Thymus (tissue), 14 donors: ENCODE measurements around the gene ATXN1L. TPM values are rescaled to one million over a fixed set of nuclear protein-coding genes. Genes with fewer than 3 reads are reported as not detected.
A peak's percentile ranks its signal among the peaks of the same experiment; 100 is the strongest.
"Not testable (repeated sequence)": the region's sequence is repeated elsewhere in the genome, so short reads cannot be mapped to it uniquely, and the experiment has no call there.

Source experiments
- DNase-seq, 9 donors: peaks; one replicate each; pipeline ENCODE4 v3.0.0-alpha.2; 2013; ENCODE audit warnings: low spot score in 9 of 9, low read depth in 6 of 9, missing footprints in 1 of 9
- H3K27ac ChIP-seq, 2 donors: one replicate each; pipeline ENCODE4 v1.5.1; 2013; ENCODE audit warnings: control low read depth in 1 of 2, low read depth in 1 of 2, low read length in 1 of 2, mild to moderate bottlenecking in 1 of 2, moderate library complexity in 1 of 2
- H3K27me3 ChIP-seq, 2 donors: one replicate each; pipeline ENCODE4 v1.5.1; 2013; ENCODE audit warnings: low read length in 1 of 2; ENCODE audit not compliant: control insufficient read depth in 2 of 2, insufficient read depth in 1 of 2
- H3K36me3 ChIP-seq, 2 donors: one replicate each; pipeline ENCODE4 v1.5.1; 2013; ENCODE audit warnings: low read length in 1 of 2, mild to moderate bottlenecking in 1 of 2, moderate library complexity in 1 of 2; ENCODE audit not compliant: control insufficient read depth in 2 of 2, insufficient read depth in 2 of 2
- H3K4me1 ChIP-seq, 2 donors: one replicate each; pipeline ENCODE4 v1.5.1; 2013; ENCODE audit warnings: low read length in 2 of 2; ENCODE audit not compliant: control insufficient read depth in 2 of 2, insufficient read depth in 2 of 2
- H3K4me3 ChIP-seq, 2 donors: one replicate each; pipeline ENCODE4 v1.5.1; 2013; ENCODE audit warnings: low read length in 2 of 2, control low read depth in 1 of 2, mild to moderate bottlenecking in 1 of 2
- H3K9me3 ChIP-seq, 2 donors: one replicate each; pipeline ENCODE4 v1.5.1; 2013; ENCODE audit warnings: low read length in 1 of 2, mild to moderate bottlenecking in 1 of 2; ENCODE audit not compliant: control insufficient read depth in 2 of 2, insufficient read depth in 1 of 2
- WGBS: extraction: QIAGEN DNeasy Blood & Tissue Kit; methylation state at CpG from one replicate; pipeline ENCODE4 v1.1.7; 2013; 5-methylcytosine and 5-hydroxymethylcytosine counted together
- long read RNA-seq, 10 donors: transcript quantifications; one replicate each; lab custom pipeline, GENCODE V29; 2026
- polyA plus RNA-seq: library from polyadenylated mRNA; stranded (reverse); fragments of 200-250 nt; gene quantifications from one replicate; pipeline ENCODE4 v1.2.3, GENCODE V29; 2013
- total RNA-seq: library from RNA; stranded (reverse); fragments of 120-200 nt; gene quantifications from one replicate; pipeline ENCODE4 v1.2.4, GENCODE V29; 2013
- donor health status: healthy.

Gene ATXN1L
- total RNA-seq, result 10.8 TPM
- polyA plus RNA-seq, result 6.5 TPM
- long read RNA-seq, donor 1, full-length matches to known transcripts, result 1 of 1 reads
- long read RNA-seq, donor 1, partial matches to known transcripts, result 0 of 1 reads
- long read RNA-seq, donor 1, other reads (novel, unspliced or antisense), result 0 of 1 reads
- long read RNA-seq, donor 2, result 0 reads
- long read RNA-seq, donor 3, full-length matches to known transcripts, result 20 of 20 reads
- long read RNA-seq, donor 3, partial matches to known transcripts, result 0 of 20 reads
- long read RNA-seq, donor 3, other reads (novel, unspliced or antisense), result 0 of 20 reads
- long read RNA-seq, donor 4, full-length matches to known transcripts, result 4 of 4 reads
- long read RNA-seq, donor 4, partial matches to known transcripts, result 0 of 4 reads
- long read RNA-seq, donor 4, other reads (novel, unspliced or antisense), result 0 of 4 reads
- long read RNA-seq, donor 5, full-length matches to known transcripts, result 12 of 12 reads
- long read RNA-seq, donor 5, partial matches to known transcripts, result 0 of 12 reads
- long read RNA-seq, donor 5, other reads (novel, unspliced or antisense), result 0 of 12 reads
- long read RNA-seq, donor 6, full-length matches to known transcripts, result 8 of 8 reads
- long read RNA-seq, donor 6, partial matches to known transcripts, result 0 of 8 reads
- long read RNA-seq, donor 6, other reads (novel, unspliced or antisense), result 0 of 8 reads
- long read RNA-seq, donor 7, full-length matches to known transcripts, result 4 of 4 reads
- long read RNA-seq, donor 7, partial matches to known transcripts, result 0 of 4 reads
- long read RNA-seq, donor 7, other reads (novel, unspliced or antisense), result 0 of 4 reads
- long read RNA-seq, donor 8, full-length matches to known transcripts, result 5 of 5 reads
- long read RNA-seq, donor 8, partial matches to known transcripts, result 0 of 5 reads
- long read RNA-seq, donor 8, other reads (novel, unspliced or antisense), result 0 of 5 reads
- long read RNA-seq, donor 9, full-length matches to known transcripts, result 1 of 1 reads
- long read RNA-seq, donor 9, partial matches to known transcripts, result 0 of 1 reads
- long read RNA-seq, donor 9, other reads (novel, unspliced or antisense), result 0 of 1 reads
- long read RNA-seq, donor 10, full-length matches to known transcripts, result 11 of 11 reads
- long read RNA-seq, donor 10, partial matches to known transcripts, result 0 of 11 reads
- long read RNA-seq, donor 10, other reads (novel, unspliced or antisense), result 0 of 11 reads

GRCh38 chr16:71845639-71846430, at the start of gene ATXN1L:
Gene ATXN1L, plus strand, starts transcription at chr16:71845976. Its CDS starts 3,765 bp downstream, at chr16:71849741.
- under 1% methylated on average over 62 of the region's 62 CpGs for WGBS
- H3K36me3 ChIP-seq, result peaks cover 19 to 30% of the 10 kb centered on the region in 2 donors
- H3K27me3 ChIP-seq, result no peaks in the 10 kb centered on the region
- H3K4me3 ChIP-seq, result peak within 1 kb of the TSS; percentile 97 to 98
- peak within 1 kb of the TSS; percentile 80 to 82 for H3K27ac ChIP-seq
- H3K4me1 ChIP-seq, result peaks cover 12 to 19% of the 10 kb centered on the region in 2 donors
- no peaks in the 10 kb centered on the region for H3K9me3 ChIP-seq
- peak in 8 of 9 donors; percentile 76 to 96 (median 90) for DNase-seq

- no peak overlapping the region for H3K4me3 ChIP-seq
- over 99% methylated on average over 2 of the region's 2 CpGs for WGBS
- H3K36me3 ChIP-seq, result peaks cover 7 to 11% of the 10 kb centered on the region in 2 donors
- no peak overlapping the region for H3K27ac ChIP-seq
- peaks cover 5 to 6% of the 10 kb centered on the region in 2 donors for H3K4me1 ChIP-seq
- no peaks in the 10 kb centered on the region for H3K27me3 ChIP-seq
- H3K9me3 ChIP-seq, result no peaks in the 10 kb centered on the region
- no peak for DNase-seq
These were observed 49.2 kb upstream of the ATXN1L start for GRCh38 chr16:71796501-71797097.

- no peak overlapping the region for H3K4me3 ChIP-seq
- no peak overlapping the region for H3K27ac ChIP-seq
- no peaks in the 10 kb centered on the region for H3K27me3 ChIP-seq
- H3K36me3 ChIP-seq, result peaks cover 3 to 10% of the 10 kb centered on the region in 2 donors
- WGBS, result 90% methylated on average over 1 of the region's 1 CpG
- peaks cover 4 to 6% of the 10 kb centered on the region in 2 donors for H3K4me1 ChIP-seq
- no peaks in the 10 kb centered on the region for H3K9me3 ChIP-seq
- DNase-seq, result no peak
These were observed 42.5 kb upstream of the ATXN1L start for GRCh38 chr16:71803305-71803690.

- Histone ChIP-seq H3K27me3 (no peaks in the 10 kb centered on the region), H3K9me3 (no peaks in the 10 kb centered on the region), H3K4me3 (peak overlapping the region; percentile 81 to 93), H3K27ac (peak overlapping the region; percentile 96 to 99), H3K4me1 (peaks cover 10% of the 10 kb centered on the region in 2 donors), H3K36me3 (peaks cover 3 to 6% of the 10 kb centered on the region in 2 donors)
- WGBS, result under 1% methylated on average over 44 of the region's 44 CpGs
- no peak for DNase-seq
These were observed 37.7 kb upstream of the ATXN1L start for GRCh38 chr16:71807905-71808592.

GRCh38 chr16:71808593-71809459, 37.0 kb upstream of the ATXN1L start, which contains the start of gene AP1G1:
Gene AP1G1, minus strand, starts transcription at chr16:71808834. Its CDS starts 19,355 bp downstream, at chr16:71789479.
- Histone ChIP-seq H3K27ac (peak within 1 kb of the TSS; percentile 96 to 99), H3K27me3 (no peaks in the 10 kb centered on the region), H3K4me1 (peaks cover 10% of the 10 kb centered on the region in 2 donors), H3K36me3 (peaks cover 0 to 6% of the 10 kb centered on the region in 2 donors), H3K9me3 (no peaks in the 10 kb centered on the region), H3K4me3 (peak within 1 kb of the TSS; percentile 81 to 93)
- under 1% methylated on average over 54 of the region's 54 CpGs for WGBS
- DNase-seq, result peak; percentile 93 to 99 (median 96)

GRCh38 chr16:71810155-71810530, 35.6 kb upstream of the ATXN1L start:
- H3K27me3 ChIP-seq, H3K4me3 ChIP-seq: not testable (repeated sequence)

GRCh38 chr16:71811261-71811803, 34.4 kb upstream of the ATXN1L start:
- Histone ChIP-seq H3K4me3 (no peak overlapping the region), H3K9me3 (no peaks in the 10 kb centered on the region), H3K27me3 (no peaks in the 10 kb centered on the region), H3K27ac (no peak overlapping the region), H3K36me3 (peaks cover 0 to 2% of the 10 kb centered on the region in 2 donors), H3K4me1 (peaks cover 10% of the 10 kb centered on the region in 2 donors)
- DNase-seq, result no peak
- 58% methylated on average over 5 of the region's 5 CpGs for WGBS

More at GRCh38 chr16:71810155-71810530, 35.6 kb upstream of the ATXN1L start:
- H3K9me3 ChIP-seq, DNase-seq, H3K27ac ChIP-seq, H3K36me3 ChIP-seq: not testable (repeated sequence)
- 97% methylated on average over 11 of the region's 11 CpGs for WGBS
- H3K4me1 ChIP-seq, result peaks cover 10% of the 10 kb centered on the region in 2 donors
